H1 (cell line): Measurements from ENCODE around the gene ABLIM1. TPM values are rescaled to one million over a fixed set of nuclear protein-coding genes. Genes with fewer than 3 reads are reported as not detected.

Source experiments
- CTCF ChIA-PET: fragments of 300-600 bp; sonication (Branson Sonifier 250); formaldehyde crosslinking; loops from one replicate; lab custom pipeline; 2021; ENCODE audit not compliant: partially characterized antibody; lab: Charles Lee
- POLR2A ChIA-PET: fragments of 300-600 bp; sonication (Branson Sonifier 250); formaldehyde crosslinking; loops from one replicate; lab custom pipeline; 2021; ENCODE audit warnings: inconsistent platforms; ENCODE audit not compliant: partially characterized antibody; lab: Charles Lee
- DNase-seq, 2 experiments: peaks; one replicate each; pipeline versions ENCODE4 v3.0.0 to v3.0.0-alpha.2; 2010 to 2022; ENCODE audit warnings: low spot score in 2 of 2, low read depth in 1 of 2, mixed read lengths in 1 of 2
- FAIRE-seq: peaks from 2 replicates; lab custom pipeline; 2011; peaks lifted over from hg19 to GRCh38; lab: Jason Lieb, UNC
- H2AFZ ChIP-seq: 2 replicates; pipeline ENCODE4 v1.8.1; 2012; ENCODE audit warnings: low read length, inconsistent platforms
- H2AK5ac ChIP-seq: 2 replicates; pipeline ENCODE4 v1.6.1; 2013; ENCODE audit warnings: low read depth, low read length
- H2BK120ac ChIP-seq: replicated peaks from 2 replicates; pipeline ENCODE3; 2013; ENCODE audit warnings: low read depth, low read length, inconsistent platforms
- H2BK12ac ChIP-seq: 2 replicates; pipeline ENCODE4 v1.6.1; 2013; ENCODE audit warnings: low read depth, low read length
- H2BK15ac ChIP-seq: 2 replicates; pipeline ENCODE4 v1.6.1; 2013; ENCODE audit warnings: low read length
- H2BK20ac ChIP-seq: 2 replicates; pipeline ENCODE4 v1.6.1; 2013; ENCODE audit warnings: low read length
- H2BK5ac ChIP-seq: 2 replicates; pipeline ENCODE4 v1.6.1; 2013; ENCODE audit warnings: low read depth, low read length
- H3K14ac ChIP-seq: 2 replicates; pipeline ENCODE4 v1.6.1; 2013; ENCODE audit warnings: inconsistent platforms; ENCODE audit not compliant: insufficient read length
- H3K18ac ChIP-seq: 2 replicates; pipeline ENCODE4 v1.6.1; 2013; ENCODE audit warnings: low read length; ENCODE audit errors: extremely low read depth
- H3K23ac ChIP-seq: 2 replicates; pipeline ENCODE4 v1.6.1; 2013; ENCODE audit warnings: inconsistent platforms; ENCODE audit not compliant: insufficient read length
- H3K23me2 ChIP-seq: 2 replicates; pipeline ENCODE4 v1.6.1; 2013; ENCODE audit warnings: low read depth, low read length
- H3K27ac ChIP-seq: 2 replicates; pipeline ENCODE4 v1.6.1; 2011; ENCODE audit warnings: low read depth, low read length, inconsistent platforms
- H3K27me3 ChIP-seq, 4 experiments: replicated peaks in 1 of 4; 1 replicate in 1 of 4; 2 replicates in 3 of 4; pipeline versions ENCODE4 v1.6.1 to v1.8.1; 2011 to 2013; ENCODE audit warnings: low read length in 3 of 4, mild to moderate bottlenecking in 3 of 4, inconsistent platforms in 2 of 4, mixed read lengths in 2 of 4, moderate library complexity in 1 of 4; ENCODE audit not compliant: control insufficient read depth in 3 of 4, insufficient read depth in 3 of 4; ENCODE audit errors: extremely low read depth in 1 of 4
- H3K36me3 ChIP-seq, 4 experiments: 2 replicates each; pipeline versions ENCODE4 v1.6.1 to v1.8.1; 2011 to 2013; ENCODE audit warnings: mild to moderate bottlenecking in 4 of 4, low read length in 3 of 4, moderate library complexity in 2 of 4, control low read depth in 1 of 4, inconsistent platforms in 1 of 4; ENCODE audit not compliant: insufficient read depth in 4 of 4, control insufficient read depth in 2 of 4
- H3K4ac ChIP-seq: replicated peaks from 2 replicates; pipeline ENCODE3; 2013; ENCODE audit warnings: low read length, low read depth, mixed read lengths, inconsistent platforms; ENCODE audit not compliant: insufficient read length
- H3K4me1 ChIP-seq, 4 experiments: replicated peaks in 1 of 4; 1 replicate in 1 of 4; 2 replicates in 3 of 4; pipeline versions ENCODE4 v1.6.1 to v1.8.1; 2011 to 2013; ENCODE audit warnings: low read length in 3 of 4, inconsistent platforms in 2 of 4, mixed read lengths in 1 of 4; ENCODE audit not compliant: insufficient read depth in 4 of 4, control insufficient read depth in 3 of 4
- H3K4me2 ChIP-seq, 2 experiments: 2 replicates each; pipeline versions ENCODE4 v1.6.1 to v1.8.1; 2011 to 2013; ENCODE audit warnings: low read depth in 2 of 2, low read length in 2 of 2, control low read depth in 1 of 2, inconsistent platforms in 1 of 2, mild to moderate bottlenecking in 1 of 2; ENCODE audit not compliant: insufficient read depth in 1 of 2
- H3K4me3 ChIP-seq, 4 experiments: fragments of 200-600, 300-600 bp in 1 of 4; sonication (generic), shearing (Covaris generic), sonication (Bioruptor Twin) in 1 of 4; 2 replicates each; pipeline versions ENCODE4 v1.5.1 to v1.8.1; 2011 to 2016; ENCODE audit warnings: low read length in 4 of 4, low read depth in 3 of 4, control low read depth in 2 of 4, inconsistent platforms in 2 of 4, mild to moderate bottlenecking in 2 of 4, mixed read lengths in 1 of 4, moderate library complexity in 1 of 4; ENCODE audit not compliant: insufficient read depth in 2 of 4; ENCODE audit errors: extremely low read depth in 1 of 4
- H3K56ac ChIP-seq: replicated peaks from 2 replicates; pipeline ENCODE3; 2013; ENCODE audit warnings: low read depth, mild to moderate bottlenecking, mixed read lengths, low read length, inconsistent platforms; ENCODE audit not compliant: insufficient read length
- H3K79me1 ChIP-seq: 2 replicates; pipeline ENCODE4 v1.6.1; 2013; ENCODE audit warnings: low read depth, low read length, control low read depth
- H3K79me2 ChIP-seq, 2 experiments: 2 replicates each; pipeline versions ENCODE4 v1.6.1 to v1.8.1; 2012 to 2013; ENCODE audit warnings: low read length in 2 of 2, mild to moderate bottlenecking in 2 of 2, inconsistent platforms in 1 of 2; ENCODE audit not compliant: insufficient read depth in 2 of 2, control insufficient read depth in 1 of 2
- H3K9ac ChIP-seq, 4 experiments: replicated peaks in 1 of 4; 1 replicate in 1 of 4; 2 replicates in 3 of 4; pipeline versions ENCODE4 v1.6.1 to v1.8.1; 2011 to 2013; ENCODE audit warnings: low read depth in 3 of 4, low read length in 3 of 4, control low read depth in 2 of 4, mild to moderate bottlenecking in 2 of 4, moderate library complexity in 2 of 4, inconsistent platforms in 1 of 4; ENCODE audit errors: extremely low read depth in 1 of 4
- H3K9me3 ChIP-seq, 2 experiments: 2 replicates each; pipeline versions ENCODE4 v1.6.1 to v1.8.1; 2012 to 2013; ENCODE audit warnings: mild to moderate bottlenecking in 2 of 2, moderate library complexity in 2 of 2, control low read depth in 1 of 2, inconsistent platforms in 1 of 2, low read depth in 1 of 2, low read length in 1 of 2, mixed read lengths in 1 of 2; ENCODE audit not compliant: insufficient read depth in 2 of 2
- H4K20me1 ChIP-seq, 2 experiments: replicated peaks in 1 of 2; 2 replicates each; pipeline versions ENCODE3 to v1.8.1; 2011 to 2013; ENCODE audit warnings: inconsistent platforms in 2 of 2, low read length in 2 of 2, mild to moderate bottlenecking in 1 of 2; ENCODE audit not compliant: insufficient read depth in 2 of 2, control insufficient read depth in 1 of 2
- H4K5ac ChIP-seq: 2 replicates; pipeline ENCODE4 v1.6.1; 2013; ENCODE audit warnings: low read length, low read depth, mixed read lengths, inconsistent platforms; ENCODE audit not compliant: insufficient read length
- H4K8ac ChIP-seq: 2 replicates; pipeline ENCODE4 v1.8.0; 2013; ENCODE audit warnings: mild to moderate bottlenecking, moderate library complexity, low read length, inconsistent platforms; ENCODE audit not compliant: insufficient read depth; ENCODE audit errors: extremely low read depth
- H4K91ac ChIP-seq: replicated peaks from 2 replicates; pipeline ENCODE3; 2013; ENCODE audit warnings: low read length, mixed read lengths, inconsistent platforms; ENCODE audit not compliant: insufficient read length
- BCL11A ChIP-seq, 2 experiments: IDR thresholded peaks; one replicate each; pipeline ENCODE4 v1.6.1; 2011; ENCODE audit warnings: low read depth in 2 of 2, low read length in 2 of 2, mild to moderate bottlenecking in 2 of 2
- GABPA ChIP-seq: IDR thresholded peaks from 2 replicates; pipeline ENCODE4 v1.6.1; 2011; ENCODE audit warnings: mild to moderate bottlenecking, low read length, moderate library complexity, borderline replicate concordance; ENCODE audit not compliant: insufficient read depth
- TAF1 ChIP-seq: IDR thresholded peaks from 2 replicates; pipeline ENCODE4 v1.6.1; 2011; ENCODE audit warnings: mild to moderate bottlenecking, low read depth, low read length
- WGBS, 2 experiments: shearing (Covaris generic) in 1 of 2; methylation state at CpG; one replicate each; pipeline versions ENCODE4 v1.1.6 to v1.1.7; 2013 to 2015; ENCODE audit warnings: low lambda C conversion rate in 2 of 2, mixed read lengths in 2 of 2, inconsistent platforms in 1 of 2, low coverage in 1 of 2, missing lambda C conversion rate in 1 of 2; ENCODE audit not compliant: insufficient replicate concordance in 2 of 2, insufficient coverage in 1 of 2, insufficient read length in 1 of 2; ENCODE audit errors: extremely low coverage in 1 of 2, missing lambda C conversion rate in 1 of 2; 5-methylcytosine and 5-hydroxymethylcytosine counted together
- polyA plus RNA-seq, 7 experiments: library from polyadenylated mRNA; depleted of rRNA in 3 of 7; stranded (reverse) in 5 of 7; unstranded in 2 of 7; fragments of >200 nt in 5 of 7; fragments of 200-250 nt in 2 of 7; gene quantifications; 1 replicate in 5 of 7; 2 replicates in 1 of 7; 4 replicates in 1 of 7; pipeline versions ENCODE4 v1.2.1 to v1.2.3, GENCODE V29; 2011 to 2013; ENCODE audit warnings: missing spikeins in 2 of 7, mixed read lengths in 2 of 7
- total RNA-seq: library from RNA; stranded (reverse); fragmentation: NEBNext Ultra II Directional; extraction: Animal tissue kit (Norgen Biotek cat#: 25700); gene quantifications from 2 replicates; pipeline ENCODE4 v1.2.1, GENCODE V29; 2021

ABLIM1 gene
- total and polyA plus RNA-seq, 2 of the 8 experiments (the other 6 are each of a cell fraction or from before 2014, with no cell fraction given): 51.2 to 51.7 TPM

GRCh38 chr10:114560144-114560543, 97.9 kb downstream of the ABLIM1 start:
- no peak overlapping the region for H3K9ac ChIP-seq
- H3K56ac ChIP-seq: no peak overlapping the region
- no peak overlapping the region for H3K14ac ChIP-seq
- no peak for DNase-seq
- no peaks in the 10 kb centered on the region; a peak in 1 of 8 replicates for H3K36me3 ChIP-seq
- no peak for FAIRE-seq
- H3K79me2 ChIP-seq: no peaks in the 10 kb centered on the region
- no peak overlapping the region for H3K4ac ChIP-seq
- H2BK5ac ChIP-seq: no peak overlapping the region
- CTCF ChIA-PET: no interaction called here
- no peak overlapping the region for H2BK120ac ChIP-seq
- no peak overlapping the region for H3K18ac ChIP-seq
- WGBS, 2 experiments: 94% methylated on average over 5 of the region's 5 CpGs; no CpG with 5 or more reads in 1 of the 2 experiments
- no peak overlapping the region for H4K5ac ChIP-seq
- no peaks in the 10 kb centered on the region for H3K27me3 ChIP-seq
- H3K4me2 ChIP-seq: no peak overlapping the region
- H2BK15ac ChIP-seq: no peak overlapping the region
- H2AFZ ChIP-seq: no peak overlapping the region
- H4K8ac ChIP-seq: no peak overlapping the region
- POLR2A ChIA-PET: no interaction called here
- no peaks in the 10 kb centered on the region for H4K20me1 ChIP-seq
- H3K79me1 ChIP-seq: no peaks in the 10 kb centered on the region
- H4K91ac ChIP-seq: no peak overlapping the region
- H2BK12ac ChIP-seq: no peak overlapping the region
- TF ChIP-seq BCL11A (IDR thresholded peaks at IDR 0.05; ENCODE audit: low read depth in 2 of 2, low read length in 2 of 2) (no peak), TAF1 (no peak), GABPA (no peak)
- H3K23ac ChIP-seq: no peak overlapping the region
- H3K23me2 ChIP-seq: no peaks in the 10 kb centered on the region
- H3K4me3 ChIP-seq: no peak overlapping the region
- no peak overlapping the region for H3K27ac ChIP-seq
- H3K9me3 ChIP-seq: peaks cover 8 to 14% of the 10 kb centered on the region in 2 experiments; a peak in 3 of 4 replicates
- no peak overlapping the region for H2BK20ac ChIP-seq
- no peak overlapping the region for H2AK5ac ChIP-seq
- no peaks in the 10 kb centered on the region for H3K4me1 ChIP-seq
